ENCODE results near the gene YIPF3.

GRCh38 chr6:43511824-43512415 is 4.8 kb downstream of the YIPF3 start:
- TF ChIP-seq, protein P1, sequence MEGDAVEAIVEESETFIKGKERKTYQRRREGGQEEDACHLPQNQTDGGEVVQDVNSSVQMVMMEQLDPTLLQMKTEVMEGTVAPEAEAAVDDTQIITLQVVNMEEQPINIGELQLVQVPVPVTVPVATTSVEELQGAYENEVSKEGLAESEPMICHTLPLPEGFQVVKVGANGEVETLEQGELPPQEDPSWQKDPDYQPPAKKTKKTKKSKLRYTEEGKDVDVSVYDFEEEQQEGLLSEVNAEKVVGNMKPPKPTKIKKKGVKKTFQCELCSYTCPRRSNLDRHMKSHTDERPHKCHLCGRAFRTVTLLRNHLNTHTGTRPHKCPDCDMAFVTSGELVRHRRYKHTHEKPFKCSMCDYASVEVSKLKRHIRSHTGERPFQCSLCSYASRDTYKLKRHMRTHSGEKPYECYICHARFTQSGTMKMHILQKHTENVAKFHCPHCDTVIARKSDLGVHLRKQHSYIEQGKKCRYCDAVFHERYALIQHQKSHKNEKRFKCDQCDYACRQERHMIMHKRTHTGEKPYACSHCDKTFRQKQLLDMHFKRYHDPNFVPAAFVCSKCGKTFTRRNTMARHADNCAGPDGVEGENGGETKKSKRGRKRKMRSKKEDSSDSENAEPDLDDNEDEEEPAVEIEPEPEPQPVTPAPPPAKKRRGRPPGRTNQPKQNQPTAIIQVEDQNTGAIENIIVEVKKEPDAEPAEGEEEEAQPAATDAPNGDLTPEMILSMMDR (IDR thresholded peaks at IDR 0.05), result no peak
- TF ChIP-seq ATF3 (CRISPR knock-in tag; conservative IDR thresholded peaks at IDR 0.05) (no peak), ZNF138 (CRISPR knock-in tag; conservative IDR thresholded peaks at IDR 0.05) (no peak)
- TF ChIP-seq, protein P2, sequence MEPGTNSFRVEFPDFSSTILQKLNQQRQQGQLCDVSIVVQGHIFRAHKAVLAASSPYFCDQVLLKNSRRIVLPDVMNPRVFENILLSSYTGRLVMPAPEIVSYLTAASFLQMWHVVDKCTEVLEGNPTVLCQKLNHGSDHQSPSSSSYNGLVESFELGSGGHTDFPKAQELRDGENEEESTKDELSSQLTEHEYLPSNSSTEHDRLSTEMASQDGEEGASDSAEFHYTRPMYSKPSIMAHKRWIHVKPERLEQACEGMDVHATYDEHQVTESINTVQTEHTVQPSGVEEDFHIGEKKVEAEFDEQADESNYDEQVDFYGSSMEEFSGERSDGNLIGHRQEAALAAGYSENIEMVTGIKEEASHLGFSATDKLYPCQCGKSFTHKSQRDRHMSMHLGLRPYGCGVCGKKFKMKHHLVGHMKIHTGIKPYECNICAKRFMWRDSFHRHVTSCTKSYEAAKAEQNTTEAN (CRISPR knock-in tag; IDR thresholded peaks at IDR 0.05), result no peak
- TF ChIP-seq, protein P3, sequence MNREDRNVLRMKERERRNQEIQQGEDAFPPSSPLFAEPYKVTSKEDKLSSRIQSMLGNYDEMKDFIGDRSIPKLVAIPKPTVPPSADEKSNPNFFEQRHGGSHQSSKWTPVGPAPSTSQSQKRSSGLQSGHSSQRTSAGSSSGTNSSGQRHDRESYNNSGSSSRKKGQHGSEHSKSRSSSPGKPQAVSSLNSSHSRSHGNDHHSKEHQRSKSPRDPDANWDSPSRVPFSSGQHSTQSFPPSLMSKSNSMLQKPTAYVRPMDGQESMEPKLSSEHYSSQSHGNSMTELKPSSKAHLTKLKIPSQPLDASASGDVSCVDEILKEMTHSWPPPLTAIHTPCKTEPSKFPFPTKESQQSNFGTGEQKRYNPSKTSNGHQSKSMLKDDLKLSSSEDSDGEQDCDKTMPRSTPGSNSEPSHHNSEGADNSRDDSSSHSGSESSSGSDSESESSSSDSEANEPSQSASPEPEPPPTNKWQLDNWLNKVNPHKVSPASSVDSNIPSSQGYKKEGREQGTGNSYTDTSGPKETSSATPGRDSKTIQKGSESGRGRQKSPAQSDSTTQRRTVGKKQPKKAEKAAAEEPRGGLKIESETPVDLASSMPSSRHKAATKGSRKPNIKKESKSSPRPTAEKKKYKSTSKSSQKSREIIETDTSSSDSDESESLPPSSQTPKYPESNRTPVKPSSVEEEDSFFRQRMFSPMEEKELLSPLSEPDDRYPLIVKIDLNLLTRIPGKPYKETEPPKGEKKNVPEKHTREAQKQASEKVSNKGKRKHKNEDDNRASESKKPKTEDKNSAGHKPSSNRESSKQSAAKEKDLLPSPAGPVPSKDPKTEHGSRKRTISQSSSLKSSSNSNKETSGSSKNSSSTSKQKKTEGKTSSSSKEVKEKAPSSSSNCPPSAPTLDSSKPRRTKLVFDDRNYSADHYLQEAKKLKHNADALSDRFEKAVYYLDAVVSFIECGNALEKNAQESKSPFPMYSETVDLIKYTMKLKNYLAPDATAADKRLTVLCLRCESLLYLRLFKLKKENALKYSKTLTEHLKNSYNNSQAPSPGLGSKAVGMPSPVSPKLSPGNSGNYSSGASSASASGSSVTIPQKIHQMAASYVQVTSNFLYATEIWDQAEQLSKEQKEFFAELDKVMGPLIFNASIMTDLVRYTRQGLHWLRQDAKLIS (CRISPR knock-in tag; IDR thresholded peaks at IDR 0.05; ENCODE audit: borderline replicate concordance), result no peak

Data from WTC11 (cell line).